Stimulated activated CD4-positive, alpha-beta T cell treated with anti-CD3 and anti-CD28 coated beads, Interleukin-2, amount 100 ng/mL, for 4 hours (primary cell): ENCODE data around the gene ZNF423.

Source experiments
- DNase-seq: peaks from one replicate; pipeline ENCODE4 v3.0.0-alpha.2; 2020; ENCODE audit warnings: low read depth

Gene ZNF423

DNA sequence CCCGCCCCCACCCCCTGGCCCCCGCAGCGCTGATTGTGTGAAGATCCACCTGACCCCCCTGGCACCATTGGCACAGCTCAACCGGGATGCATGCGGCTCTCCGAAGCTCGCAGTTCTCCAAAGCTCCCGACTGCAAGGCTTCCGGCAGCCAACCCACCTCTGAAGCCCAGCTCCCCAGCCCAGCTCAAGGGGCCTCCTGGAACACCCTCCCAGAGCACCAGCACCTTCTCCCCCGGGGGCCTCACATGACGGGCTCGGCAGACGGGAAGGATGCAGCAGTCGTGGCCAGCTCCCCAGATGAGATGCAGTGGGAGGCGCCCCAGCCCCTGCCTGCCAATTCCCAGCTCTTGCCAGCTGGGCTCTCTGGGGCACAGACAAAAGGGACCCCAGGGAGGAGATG lies 215.3 kb downstream of the ZNF423 start:
- DNase-seq, result no peak

DNA sequence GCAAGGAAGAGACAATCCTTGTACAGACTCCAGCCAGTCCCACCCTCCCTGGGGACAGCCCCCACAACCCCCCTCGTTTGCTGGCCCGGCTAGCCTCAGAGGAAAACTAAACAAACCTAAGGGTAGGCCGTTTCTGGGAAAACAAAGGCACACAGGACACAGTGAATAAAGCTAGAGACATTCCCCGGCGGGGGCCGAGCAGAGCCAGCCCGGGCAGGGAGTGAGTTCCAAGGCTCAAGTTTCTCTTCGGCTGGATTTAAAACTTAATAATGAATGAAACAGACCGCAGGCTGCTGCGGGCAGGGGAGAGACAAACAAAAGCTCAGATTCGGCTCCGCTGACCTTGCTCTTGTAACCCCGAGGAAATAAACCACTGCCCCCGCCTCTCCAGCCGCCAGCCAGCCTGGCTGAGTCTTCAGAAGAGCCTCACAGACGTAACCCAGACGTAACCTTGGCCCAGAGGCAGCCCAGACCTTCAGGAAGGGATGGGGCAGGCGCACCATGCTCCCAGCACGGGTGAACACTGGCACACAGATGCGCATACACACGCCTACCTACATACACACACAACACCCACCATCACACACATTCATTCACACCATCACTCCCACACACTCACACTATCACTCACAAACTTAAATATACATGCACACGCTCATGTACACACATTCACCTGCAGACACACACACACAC lies 216.0 kb downstream of the ZNF423 start:
- no peak for DNase-seq

DNA sequence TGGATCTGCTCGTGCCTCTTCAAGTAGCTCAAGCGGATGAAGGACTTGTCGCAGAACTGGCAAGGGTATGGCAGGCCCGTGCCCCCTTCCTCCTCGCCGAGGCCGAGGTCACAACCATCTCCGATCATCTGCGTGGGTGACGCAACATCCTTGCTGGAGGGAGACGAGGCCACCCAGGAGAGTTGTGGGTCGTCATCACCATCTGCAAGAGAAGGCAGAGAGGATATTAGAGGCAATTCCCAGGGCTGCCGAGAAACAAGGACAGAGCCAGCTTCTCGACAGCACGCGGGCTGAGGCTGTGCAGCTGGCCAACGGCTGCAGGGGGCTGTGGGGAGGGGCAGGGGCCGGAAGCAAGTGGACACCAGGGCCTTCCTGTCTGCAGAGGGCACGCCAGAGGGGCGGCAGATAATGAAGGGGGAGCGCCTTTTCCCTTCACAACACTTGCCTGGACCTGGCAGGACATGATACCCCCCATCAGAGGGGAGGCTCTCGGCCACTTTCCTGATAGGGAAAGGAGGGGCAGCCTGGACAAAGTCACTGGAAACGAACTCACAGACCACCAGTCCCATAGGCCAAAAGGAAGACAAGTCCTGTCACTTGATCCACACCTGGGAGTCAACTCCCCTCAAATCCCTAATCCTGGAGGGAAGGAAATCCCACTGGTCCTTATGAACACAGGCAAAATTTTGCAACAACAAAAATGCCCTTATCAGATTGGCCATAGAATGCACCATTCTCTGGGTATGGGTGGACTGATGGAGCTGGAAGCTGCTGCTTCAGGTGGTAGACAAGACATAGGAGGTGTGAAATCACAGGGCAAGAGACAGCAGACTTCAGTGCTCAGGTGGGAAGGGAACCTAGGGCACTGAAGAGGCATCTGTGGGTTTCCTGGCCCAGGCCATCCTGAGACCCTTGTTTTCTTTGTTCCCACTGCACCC lies 217.0 kb downstream of the ZNF423 start:
- DNase-seq, result no peak

DNA sequence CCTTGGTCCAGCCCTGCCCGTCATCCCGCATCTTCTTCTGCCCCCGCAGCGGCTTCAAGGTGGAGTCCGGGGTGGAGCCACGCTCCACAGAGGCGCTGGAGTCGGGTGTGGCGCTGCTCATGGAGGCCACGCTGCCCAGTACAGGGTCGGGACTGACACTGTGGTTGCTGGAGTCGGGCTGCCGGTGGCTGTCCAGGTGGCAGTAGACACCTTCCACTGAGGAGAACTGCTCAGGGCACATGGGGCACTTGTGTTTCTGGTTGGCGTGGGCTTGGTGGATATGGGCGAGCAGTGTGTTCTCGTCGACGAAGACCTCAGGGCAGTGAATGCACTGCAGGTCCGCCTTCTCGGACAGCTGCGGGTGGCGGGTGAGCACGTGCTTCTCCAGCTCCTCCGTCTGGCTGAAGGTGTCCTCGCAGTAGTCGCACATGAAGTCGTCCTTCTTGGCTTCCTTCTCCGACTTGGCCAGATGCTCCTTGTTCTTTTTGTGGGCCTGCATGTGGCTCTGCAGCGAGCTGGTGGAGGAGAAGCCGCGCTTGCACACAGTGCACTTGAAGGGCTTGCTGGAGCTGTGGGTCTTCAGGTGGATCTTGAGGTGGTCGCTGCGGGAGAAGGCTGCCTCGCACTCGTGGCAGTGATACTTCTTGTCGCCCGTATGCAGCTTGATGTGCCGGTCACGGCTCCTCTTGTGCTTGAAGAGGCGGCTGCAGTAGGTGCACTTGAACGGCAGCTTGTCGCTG lies 217.8 kb downstream of the ZNF423 start:
- no peak for DNase-seq

DNA sequence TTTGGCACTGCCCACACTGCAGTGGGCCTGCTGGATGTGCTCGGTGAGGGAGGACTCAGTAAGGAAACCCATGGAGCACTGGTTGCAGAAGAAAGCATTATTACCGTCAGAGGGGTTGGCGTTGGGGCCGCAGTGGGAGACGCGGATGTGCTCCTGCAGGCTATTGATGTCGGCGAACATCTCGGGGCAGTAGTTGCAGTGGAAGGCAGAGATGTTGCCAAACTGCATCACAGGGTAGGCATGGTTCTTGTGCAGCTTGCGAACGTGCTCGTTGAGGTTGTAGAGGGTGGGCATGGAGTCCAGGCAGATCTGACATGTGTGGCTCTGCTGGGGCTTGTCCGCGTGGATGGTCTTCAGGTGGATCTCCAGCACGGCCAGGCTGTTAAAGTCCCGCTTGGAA lies 218.4 kb downstream of the ZNF423 start:
- no peak for DNase-seq

DNA sequence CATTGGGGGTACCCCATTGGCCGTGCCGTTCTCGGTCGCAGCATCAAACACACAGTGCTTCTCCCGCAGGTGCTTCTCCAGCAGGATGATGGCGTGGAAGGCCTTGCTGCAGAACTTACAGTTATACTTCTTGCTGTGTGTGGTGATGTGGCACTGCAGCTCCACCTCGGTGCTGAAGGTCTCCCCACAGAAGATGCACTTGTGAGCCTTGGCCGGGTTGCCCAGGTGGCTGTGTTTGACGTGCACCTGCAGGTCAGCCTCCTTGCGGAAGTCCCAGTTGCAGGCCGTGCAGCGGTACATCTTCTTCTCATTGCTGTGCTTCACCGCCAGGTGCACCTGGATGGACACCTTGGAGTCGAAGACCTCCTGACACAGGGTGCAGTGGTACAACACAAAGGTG lies 219.3 kb downstream of the ZNF423 start:
- no peak for DNase-seq

DNA sequence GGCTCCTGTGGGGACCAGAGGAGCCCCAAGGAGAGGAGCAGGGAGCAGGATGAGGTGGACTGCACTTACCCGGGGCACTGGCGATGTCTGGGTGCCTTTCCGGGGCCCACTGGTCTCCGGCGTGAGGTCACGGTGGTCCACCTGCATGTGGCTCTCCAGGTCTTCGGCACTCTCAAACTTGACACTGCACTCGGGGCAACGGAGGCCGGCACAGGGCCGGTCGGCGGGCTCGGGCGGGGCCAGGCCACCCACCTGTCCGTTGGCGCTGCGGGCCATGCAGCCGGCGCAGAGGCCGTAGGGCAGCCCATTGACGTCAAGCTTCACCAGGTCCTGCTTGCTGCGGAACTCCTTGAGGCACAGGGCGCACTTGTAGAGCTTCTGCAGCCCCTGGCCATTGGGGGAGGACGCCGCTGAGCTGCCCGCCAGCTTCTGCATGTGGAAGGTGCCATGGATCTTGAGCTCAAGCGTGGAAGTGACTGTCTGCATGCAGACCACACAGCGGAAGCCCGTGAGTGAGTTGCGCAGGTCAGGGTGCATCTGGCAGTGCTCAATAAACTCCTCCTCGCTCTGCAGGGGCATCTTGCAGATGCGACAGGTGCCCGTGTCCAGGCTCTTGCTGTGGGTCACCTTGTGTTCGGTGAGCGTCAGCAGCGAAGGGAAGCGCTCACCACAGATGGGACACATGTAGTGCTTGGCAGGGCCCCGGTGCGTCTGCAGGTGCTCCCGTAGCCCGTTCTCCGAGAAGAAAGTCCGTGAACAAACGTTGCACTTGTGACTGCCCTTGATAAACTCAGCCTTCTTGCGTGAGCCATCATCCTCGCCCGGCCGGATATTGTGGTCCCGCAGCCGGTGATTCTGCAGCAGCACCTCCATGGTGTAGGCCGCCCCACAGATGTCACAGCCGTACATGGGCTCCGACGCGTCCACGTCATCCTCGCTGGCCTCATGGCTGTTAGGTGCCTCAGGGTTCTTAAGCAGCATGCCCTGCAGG lies 220.0 kb downstream of the ZNF423 start:
- no peak for DNase-seq

DNA sequence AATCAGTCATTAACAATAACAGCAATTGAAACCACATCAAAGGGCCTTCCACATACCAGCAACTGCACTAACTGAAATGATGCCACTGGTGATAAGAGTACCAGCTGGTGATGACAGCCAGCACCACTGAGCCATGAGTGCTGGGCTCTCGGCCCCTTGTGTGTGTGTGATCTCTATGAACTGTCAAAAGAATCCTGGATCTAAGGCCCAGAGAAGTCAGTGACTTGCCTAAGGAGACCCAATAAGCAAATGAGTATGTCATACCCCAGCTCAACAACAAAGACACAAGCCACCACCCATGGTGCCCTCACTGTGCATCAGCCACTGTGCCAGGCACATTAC lies 220.9 kb downstream of the ZNF423 start:
- no peak for DNase-seq

DNA sequence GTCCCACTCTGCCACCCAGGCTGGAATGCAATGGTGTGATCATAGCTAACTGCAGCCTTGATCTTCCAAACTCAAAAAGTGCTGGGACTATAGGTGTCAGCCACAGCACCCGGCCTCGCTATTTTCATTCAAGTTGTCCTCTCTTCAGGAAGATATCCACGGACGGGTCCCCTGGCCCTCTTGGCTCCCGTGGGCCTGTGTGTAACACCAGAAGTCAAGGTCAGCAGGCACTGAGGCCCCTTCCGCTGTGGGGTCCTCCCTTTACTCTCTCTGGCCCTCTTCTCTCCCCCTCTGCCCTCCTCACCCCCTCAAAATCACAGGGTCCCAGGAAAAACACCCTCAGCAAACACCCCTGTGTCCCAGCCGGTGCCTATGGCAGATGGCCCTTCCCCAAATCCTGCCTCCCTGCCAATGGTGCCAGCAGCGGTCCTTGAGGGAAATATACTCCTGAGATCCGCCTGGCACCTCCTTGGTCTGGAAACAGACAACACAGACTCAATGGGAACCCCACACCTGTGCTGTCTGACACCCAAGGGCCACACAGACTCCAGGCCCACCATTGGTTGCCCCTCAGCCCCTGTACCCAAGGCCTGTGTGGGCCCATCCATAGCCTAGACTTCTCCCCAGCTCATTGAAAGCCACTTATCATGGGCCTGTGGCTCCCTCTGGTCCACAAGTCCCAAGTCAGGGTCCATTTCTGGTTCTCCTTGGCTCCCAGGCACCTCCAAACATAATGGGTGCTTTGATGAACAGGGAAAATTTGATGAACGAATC lies 221.5 kb downstream of the ZNF423 start:
- DNase-seq, result no peak

DNA sequence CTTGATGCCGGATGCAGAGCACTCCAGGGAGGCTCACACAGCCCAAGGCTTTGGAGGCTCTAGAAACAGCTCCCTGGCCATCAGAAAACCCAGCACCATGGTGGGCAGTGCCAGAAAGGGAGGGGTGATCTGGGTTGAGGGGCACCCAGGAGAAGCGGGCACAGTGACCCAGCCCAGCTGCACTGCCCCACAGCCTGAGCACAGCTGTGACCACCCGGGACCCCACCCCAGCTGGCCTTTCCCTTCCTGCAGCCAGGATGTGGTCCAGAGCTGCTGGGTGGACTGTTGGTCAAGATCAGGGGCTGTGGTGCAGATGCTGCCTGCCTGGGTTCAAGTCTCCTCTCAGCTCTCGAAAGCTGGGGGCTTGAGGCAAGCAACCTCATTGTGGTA lies 223.1 kb downstream of the ZNF423 start:
- no peak for DNase-seq

DNA sequence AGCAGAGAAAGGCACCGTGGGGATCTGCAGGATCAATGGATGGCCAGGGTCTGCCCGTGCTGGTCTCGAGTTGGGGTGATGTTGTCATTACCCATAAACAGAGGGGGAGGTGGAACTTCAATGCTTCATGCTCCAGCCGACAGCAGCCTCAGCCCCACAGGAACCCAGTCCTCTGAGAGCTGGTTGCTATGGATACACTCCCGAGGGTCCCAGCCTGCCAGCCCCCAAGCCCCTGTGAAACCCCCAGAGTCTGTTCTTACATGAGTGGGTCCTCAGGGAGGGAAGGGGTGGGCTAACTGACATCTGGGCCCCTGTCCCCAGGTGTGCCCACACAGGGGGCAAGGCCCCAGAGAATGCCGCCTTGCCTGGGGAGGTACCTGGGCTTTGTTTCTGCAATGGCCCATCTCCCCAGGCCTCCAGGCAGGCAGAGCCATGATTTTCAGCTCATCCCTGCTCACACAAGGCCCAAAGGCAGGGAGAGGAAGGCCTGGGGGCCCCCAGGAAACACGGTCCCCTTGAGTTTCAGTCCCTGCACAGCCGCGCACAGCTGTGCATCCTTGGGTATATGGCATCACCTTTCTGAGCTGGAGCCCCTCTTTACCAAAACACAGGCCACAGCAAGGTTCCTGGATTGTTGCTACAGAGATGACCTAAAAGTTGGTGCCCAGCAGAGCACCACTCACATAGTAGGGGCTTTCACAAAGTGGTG lies 223.7 kb downstream of the ZNF423 start:
- no peak for DNase-seq

DNA sequence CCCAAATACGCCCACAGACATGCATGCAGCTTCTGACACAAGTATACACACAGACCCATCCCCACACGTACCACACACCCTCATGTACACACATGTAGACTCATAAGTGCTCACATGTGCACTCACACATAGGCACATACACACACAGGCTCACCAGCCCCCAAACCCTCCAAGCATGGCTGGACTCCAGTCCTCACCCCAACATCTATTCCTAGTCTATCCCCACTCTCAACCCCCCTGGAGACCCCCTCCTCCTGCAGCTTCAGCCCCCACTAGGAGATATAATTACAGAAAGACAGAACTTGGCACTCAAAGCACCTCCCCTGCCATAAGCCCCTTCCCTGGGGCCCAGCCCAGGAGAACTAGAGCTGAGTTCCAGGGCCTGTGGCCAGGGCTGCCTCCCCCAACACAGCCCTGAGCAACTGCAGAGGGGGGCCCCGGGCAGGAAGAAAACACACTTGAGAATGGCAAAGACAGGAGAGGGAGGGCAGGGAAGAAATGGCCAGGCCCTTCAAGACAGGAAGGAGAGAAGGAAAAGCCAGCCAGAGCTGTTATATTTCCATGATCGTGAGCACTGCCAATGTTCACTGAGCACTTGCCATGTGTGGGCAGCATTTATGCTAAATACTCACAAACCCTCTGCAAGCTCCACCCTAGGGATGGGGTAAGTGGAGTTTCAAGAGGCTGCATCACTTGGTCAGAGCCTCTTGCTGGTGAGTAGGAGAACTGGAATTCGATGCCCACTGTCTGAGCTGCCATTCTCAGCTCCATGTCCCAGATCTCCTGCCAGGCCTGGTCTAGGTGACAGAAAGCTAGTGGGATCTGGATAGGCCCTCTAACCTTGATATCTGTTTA lies 224.5 kb downstream of the ZNF423 start:
- no peak for DNase-seq

DNA sequence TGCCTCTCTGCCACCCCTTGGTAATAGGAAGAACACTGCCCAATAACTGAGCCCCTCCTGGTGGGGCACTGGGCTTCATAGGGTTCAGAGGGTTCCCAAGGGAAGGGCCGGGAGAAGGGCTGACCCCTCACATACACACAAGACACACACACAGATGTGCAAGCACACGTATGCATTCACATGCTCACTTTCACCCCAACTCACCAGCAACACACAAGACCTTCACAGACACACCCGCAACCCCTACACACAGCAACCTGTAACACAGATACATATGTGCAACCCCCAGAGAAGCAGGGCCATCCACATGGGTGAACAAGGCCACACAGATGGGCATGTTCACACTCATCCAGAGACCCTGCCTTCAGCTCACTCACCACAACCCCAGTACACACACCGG lies 225.1 kb downstream of the ZNF423 start:
- DNase-seq, result no peak

DNA sequence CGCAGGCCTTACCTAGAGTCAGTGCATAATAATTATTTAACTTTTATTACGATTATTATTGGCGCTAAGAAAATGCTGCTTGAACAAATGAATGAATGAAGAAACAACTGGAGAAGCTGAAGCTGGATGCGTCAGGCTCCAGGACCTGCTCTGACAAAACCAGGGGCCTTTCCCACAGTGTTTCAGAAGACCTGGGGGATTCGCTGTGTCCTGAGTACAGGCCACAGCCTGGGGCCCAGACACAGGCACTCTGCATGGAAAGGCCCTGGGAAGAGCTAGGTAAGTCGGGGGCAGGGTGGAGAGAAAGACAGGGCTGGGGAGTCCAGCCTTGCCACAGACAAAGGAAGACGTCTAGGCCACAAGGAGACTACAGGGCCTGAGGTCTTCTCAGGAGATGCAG lies 226.1 kb downstream of the ZNF423 start:
- no peak for DNase-seq

DNA sequence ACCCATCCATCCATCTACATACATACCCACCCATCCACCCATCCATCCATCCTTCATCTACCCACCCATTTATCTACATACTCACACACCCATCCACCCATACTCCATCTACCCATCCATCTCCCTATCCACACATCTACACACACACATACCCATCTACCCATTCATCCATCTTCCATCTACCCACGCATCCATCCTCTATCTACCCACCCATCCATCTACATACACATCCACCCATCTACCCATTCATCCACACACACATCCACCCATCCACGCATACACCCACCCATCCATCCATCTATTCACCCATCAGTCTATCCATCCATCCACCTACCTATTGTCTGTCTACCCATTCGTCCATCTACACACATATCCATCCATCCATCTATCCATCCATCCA lies 227.8 kb downstream of the ZNF423 start:
- no peak for DNase-seq

DNA sequence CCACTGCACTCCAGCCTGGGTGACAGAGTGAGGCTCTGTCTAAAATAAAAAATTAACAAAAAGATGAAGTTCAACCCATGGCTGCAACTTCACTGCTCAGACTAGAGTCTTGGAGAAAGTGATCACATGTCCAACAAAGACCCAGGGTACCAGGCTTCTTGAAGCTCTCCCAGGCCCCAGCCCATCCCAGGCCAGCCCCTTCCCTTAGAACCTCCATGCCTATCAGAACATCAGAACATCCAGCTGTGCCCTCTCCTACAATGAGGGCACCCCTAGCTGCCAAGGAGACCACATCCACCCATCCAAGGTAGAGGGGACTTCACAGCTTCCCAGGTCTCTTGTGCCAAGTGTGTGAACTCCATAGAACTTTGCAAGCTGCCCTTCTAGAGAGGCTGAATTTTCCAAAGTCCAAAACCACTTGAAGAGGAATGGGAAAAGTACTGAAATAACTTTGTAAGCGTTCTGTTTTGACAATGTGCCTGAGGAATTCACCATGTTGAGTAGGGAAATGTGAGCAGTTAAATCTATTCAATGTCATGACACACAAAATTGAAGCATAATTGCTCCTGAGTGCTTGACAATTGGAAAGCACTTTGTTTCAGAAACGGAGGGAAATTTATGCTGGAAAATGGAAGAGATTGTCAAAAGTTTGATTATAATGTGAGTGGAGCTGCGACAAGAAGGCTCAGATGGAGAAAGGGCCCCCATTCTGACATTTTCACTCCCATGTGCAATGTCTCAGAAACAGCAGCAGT lies 230.4 kb downstream of the ZNF423 start:
- no peak for DNase-seq

DNA sequence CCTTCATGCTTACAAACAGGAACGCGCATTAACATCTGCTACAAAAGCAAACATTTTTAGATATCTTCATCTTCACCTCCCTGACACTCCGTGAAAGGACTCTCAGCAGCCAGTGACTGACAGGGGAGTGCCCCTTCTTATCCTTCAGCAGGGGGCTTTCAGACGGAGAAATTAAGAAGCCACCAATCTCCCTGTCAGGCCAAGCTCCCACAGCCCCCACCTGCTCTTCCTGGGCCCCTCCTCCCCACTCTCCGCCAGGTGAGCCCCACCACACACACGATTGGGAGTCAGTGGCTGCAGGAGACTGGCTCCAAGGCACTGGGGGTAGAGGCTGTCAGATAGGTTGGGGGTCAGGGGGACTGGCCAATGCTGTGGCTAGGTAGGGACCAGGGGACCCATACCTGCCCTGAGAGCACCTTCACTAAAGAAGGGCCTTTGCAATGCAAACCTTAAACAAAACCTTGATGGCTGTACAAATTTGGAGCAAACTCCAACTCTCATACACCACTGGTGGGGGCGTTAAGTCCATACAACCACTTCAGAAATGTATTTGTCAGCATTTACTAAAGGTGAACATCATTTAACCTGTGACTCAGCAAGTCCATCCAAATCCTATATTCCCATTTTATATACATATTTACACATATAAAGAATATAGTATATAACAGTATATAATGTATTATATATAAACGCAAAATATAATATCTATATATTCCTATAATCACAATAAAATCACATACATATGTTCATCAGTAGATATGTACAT lies 232.2 kb downstream of the ZNF423 start:
- DNase-seq, result no peak
